ENCODE results near the gene MEGF10.

The MEGF10 gene

GRCh38 chr5:127375544-127376091 is 85.0 kb downstream of the MEGF10 start:
- DNase-seq = no peak

DNA sequence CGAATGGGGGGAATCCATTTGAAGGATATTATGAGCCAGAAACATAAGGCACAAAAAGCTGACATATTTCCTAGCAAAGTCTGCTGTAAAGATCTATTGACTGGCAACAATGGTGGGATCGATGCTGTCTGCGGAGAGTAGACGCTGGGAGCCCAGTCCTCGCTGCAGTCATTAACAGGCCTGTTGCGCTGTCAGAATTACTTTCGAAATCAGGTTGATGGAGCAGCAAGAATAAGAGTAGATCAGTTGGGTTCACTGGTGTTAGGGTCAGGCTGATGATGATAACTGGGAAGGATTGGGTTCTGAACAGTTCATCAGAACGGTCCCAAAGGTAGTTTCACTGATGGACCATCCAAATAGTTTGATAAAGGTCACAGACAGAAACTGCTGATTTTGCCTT is 87.1 kb downstream of the MEGF10 start:
- DNase-seq = no peak

- DNase-seq = no peak
Observed at GRCh38 chr5:127385936-127386335, 95.3 kb downstream of the MEGF10 start.

- DNase-seq = no peak
Observed at GRCh38 chr5:127386557-127386956, 96.0 kb downstream of the MEGF10 start.

DNA sequence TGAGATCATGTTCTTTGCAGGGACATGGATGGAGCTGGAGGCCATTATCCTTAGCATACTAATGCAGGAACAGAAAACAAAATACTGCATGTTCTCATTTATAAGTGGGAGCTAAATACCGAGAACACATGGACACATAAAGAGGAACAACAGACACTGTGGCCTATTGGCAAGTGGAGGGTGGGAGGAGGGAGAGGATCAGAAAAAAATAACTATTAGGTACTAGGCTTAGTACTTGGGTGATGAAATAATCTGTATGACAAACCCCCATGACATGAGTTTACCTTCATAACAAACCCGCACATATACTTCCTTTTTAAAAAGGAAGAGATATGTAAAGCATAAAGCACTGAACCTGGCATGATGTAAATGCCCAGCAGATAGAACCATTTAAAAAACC is 99.0 kb downstream of the MEGF10 start:
- no peak for DNase-seq

DNA sequence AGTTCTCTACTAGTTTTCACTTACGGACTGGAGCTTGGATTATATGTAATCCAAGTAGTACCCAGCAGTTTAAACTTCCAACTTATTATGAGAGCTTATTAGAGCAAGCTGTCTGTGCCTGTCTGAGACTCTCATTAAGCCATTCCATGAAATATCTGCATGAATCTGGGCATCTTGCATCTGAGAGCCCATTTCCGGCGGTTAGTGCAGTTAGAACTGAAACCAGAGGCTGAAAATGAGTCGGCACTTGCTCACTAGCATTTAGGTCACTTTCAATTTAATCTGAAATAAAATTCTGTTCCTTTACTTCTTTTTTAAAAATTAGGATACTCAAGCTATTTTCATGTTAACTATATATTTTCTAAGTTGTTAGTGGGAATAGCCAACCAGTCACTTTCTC is 102.2 kb downstream of the MEGF10 start:
- no peak for DNase-seq

DNA sequence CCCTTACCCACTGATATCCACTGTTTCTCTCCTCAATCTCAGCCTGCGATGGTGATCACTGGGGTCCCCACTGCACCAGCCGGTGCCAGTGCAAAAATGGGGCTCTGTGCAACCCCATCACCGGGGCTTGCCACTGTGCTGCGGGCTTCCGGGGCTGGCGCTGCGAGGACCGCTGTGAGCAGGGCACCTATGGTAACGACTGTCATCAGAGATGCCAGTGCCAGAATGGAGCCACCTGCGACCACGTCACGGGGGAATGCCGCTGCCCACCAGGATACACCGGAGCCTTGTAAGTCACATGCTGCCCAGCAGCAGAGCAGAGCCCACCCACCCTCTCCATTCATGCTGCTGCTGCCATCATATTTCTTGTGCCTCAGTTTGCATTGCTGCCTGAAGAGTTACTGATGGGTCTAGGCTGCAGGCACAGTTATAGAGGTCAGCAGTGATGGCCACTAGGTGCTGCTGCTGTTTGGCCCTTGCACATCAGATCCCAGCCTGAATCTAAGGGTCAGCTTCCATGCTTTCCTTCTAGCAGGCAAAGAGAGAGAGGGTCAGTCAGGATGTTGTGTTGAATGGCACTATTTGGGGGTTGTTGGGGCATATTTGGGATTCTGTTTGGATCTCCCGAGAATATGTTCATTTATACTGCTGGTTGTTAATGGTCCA is 106.0 kb downstream of the MEGF10 start:
- no peak for DNase-seq

GRCh38 chr5:127398508-127398907 is 107.9 kb downstream of the MEGF10 start:
- DNase-seq = no peak

- DNase-seq = no peak
Observed at GRCh38 chr5:127399068-127399467, 108.5 kb downstream of the MEGF10 start.

DNA sequence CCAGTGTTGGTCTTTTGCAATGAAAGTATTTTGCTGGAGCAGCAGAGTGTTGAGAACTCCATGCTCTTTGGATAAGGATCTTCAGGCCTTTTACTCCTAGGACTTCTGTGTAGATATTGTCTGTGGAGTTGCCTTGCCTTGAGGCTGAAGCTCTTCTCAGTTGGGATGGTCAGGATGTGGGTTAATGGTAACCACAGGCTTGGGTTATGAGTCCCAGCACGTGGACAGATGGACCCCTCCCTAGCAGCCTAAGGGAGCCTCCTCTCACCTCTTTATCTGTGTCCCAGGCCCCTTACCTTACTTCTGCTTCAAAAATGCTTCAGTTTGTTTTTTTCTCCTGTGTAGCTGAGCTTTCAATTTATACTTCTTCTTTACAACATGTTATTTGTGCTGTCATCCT is 109.9 kb downstream of the MEGF10 start:
- no peak for DNase-seq

DNA sequence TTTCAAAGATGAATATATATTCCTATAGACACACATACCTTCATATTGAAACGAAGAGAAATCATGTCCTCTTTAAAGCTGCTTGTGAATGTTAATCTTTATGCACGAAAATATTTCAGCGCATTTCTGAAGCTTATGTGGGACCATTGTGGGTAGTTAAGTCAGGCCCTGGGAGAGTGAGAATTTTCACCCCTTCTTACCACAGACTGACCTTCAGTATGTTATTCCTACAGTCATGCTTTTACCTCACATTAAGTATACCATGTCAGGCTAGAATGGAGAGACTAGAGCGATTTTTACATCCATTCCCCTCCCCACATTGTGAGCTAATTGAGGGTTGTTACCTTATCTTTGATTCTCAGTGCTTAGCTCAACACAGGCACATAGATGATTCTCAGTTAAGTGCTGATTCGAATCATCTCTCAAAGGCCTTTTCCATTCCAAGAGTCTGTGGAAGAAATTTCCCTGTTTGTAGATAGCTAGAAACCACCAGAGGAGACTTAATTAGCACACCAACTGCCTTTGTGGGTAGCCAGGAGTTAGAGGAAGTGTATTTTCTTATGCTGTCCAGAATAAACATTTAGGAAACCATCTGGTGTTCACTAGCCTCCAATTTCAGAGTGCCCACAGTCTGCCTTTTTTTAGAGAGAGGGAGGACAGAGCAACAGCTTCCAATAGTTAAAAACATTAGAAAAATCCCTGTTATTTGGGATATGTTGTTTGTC is 110.5 kb downstream of the MEGF10 start:
- no peak for DNase-seq

GRCh38 chr5:127402361-127402760 is 111.8 kb downstream of the MEGF10 start:
- DNase-seq = no peak

- no peak for DNase-seq
Observed at GRCh38 chr5:127404190-127404589, 113.6 kb downstream of the MEGF10 start.

DNA sequence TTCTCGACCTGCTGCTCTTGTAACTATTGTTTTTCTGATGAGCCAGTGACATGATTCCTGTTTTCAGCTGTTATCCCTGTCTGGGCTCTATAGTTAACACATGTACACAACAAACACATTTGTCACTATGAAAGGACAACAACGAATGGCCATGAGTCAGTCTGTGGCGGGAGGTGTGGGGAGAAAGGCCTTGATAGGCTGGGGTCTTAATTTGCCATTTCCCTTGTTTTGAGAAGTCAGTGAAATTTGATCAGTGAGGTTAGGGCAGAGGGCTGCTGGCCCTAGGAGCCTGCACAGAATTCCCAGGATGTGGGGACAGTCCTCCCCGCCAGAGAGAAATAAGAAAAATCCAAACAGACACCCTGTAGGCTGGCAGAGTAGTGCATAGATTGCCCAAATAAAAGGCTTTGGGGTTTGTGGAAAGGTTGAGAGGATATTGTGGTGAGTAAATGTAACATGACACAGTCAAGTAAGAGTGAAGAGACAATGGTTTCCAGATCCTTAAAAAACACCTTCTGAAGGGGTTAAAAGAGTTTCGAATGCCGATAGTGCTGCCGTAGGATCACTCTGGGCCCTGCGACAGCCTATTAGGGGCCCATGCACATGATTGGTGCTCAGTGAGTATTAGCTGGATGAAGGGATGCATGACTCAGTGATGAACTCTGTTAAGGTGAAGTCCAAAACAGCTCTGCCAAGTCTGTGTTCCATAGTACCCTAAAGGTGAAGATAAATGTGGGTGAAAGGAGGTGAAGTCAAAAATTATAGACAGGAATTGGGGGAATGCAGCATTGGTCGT is 115.9 kb downstream of the MEGF10 start:
- DNase-seq = no peak

DNA sequence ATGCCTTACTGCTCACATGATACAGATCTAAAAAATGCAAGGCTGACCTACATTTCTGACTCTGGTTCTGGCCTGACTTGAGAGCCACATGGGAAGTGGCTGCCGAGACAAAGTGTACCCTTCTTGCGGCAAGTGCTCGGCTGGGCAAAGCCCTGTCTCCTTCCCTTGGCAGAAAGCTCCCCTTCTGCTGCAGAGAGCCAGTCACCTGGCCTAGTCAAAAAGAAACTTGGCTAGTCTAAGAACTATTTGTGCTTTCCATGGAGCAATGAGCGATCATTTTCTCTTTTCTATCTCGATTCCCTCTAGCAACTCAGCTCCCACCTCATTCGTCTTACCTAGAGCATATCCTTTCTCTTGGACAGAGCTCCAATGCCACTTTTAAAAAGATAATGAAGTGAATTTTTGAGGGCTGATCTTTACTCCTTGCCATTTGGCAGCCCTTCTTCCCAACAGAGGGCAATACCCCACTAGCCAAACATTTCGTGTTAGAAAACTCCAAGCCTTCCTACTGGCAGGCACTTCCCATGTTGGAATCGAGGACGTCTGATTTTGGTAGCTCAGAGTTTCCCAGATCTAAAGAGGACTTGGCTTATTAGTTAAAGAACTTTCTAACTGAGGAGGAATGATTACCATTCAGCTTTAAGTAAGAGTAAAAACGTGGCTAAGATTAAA is 118.8 kb downstream of the MEGF10 start:
- DNase-seq = no peak

- no peak for DNase-seq
Observed at GRCh38 chr5:127409921-127410675, 119.5 kb downstream of the MEGF10 start.

DNA sequence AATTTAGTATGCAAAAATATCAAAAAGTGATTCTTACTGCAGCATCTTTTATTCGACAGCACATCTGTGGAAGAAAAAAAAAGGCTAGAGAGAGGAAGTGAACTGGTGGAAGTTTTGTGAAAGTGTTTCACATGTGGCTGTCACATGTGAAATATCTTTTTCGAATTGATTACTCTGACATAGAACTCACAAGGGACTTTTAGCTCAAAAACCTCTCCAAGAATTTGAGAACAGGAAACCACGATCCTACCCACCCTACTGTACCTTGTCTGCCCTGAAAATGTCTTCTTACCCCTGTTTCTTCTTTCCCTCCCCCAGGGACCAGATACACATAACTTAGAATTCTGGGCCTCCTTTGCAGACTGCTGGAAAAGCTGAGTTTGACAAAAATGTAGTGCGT is 120.4 kb downstream of the MEGF10 start:
- DNase-seq = no peak

- no peak for DNase-seq
Observed at GRCh38 chr5:127411381-127411780, 120.8 kb downstream of the MEGF10 start.

GRCh38 chr5:127412698-127413097 is 122.1 kb downstream of the MEGF10 start:
- no peak for DNase-seq

GRCh38 chr5:127415034-127415433 is 124.4 kb downstream of the MEGF10 start:
- DNase-seq = no peak

- no peak for DNase-seq
Observed at GRCh38 chr5:127416906-127417305, 126.3 kb downstream of the MEGF10 start.

DNA sequence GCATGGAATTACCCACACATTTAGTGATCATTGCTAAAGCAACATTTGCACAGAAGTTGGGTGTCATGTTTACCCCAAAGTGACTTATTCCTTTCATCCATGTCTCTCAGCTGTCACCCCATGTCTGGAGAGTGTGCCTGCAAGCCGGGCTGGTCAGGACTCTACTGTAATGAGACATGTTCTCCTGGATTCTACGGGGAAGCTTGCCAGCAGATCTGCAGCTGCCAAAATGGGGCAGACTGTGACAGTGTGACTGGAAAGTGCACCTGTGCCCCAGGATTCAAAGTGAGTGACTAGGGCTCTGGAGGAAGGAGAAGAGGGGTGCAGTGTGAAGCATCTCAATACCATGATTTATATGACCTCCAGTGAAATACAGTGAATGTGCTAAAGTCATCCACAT is 126.9 kb downstream of the MEGF10 start:
- DNase-seq = no peak

All from NCI-H526 treated with DMSO at 0.1 percent for 48 hours (cell line).